WTC11 (cell line): ENCODE data around the gene ITGB3.

ENCODE experiments used
- ATF1 ChIP-seq: sonication (generic); formaldehyde crosslinking; IDR thresholded peaks from 2 replicates; pipeline ENCODE4 v1.8.1; 2023; ENCODE audit warnings: mild to moderate bottlenecking, moderate library complexity, missing genetic modification reagents
- CTCF ChIP-seq: fragments of 200-600 bp; IDR thresholded peaks from 2 replicates; pipeline ENCODE4 v1.8.0; 2022; ENCODE audit warnings: antibody characterized with exemption
- E2F4 ChIP-seq: sonication (generic); formaldehyde crosslinking; IDR thresholded peaks from 2 replicates; pipeline ENCODE4 v1.8.1; 2022; ENCODE audit warnings: low read depth, mild to moderate bottlenecking, moderate library complexity, missing genetic modification reagents, borderline replicate concordance
- FOXP4 ChIP-seq: sonication (generic); formaldehyde crosslinking; IDR thresholded peaks from 2 replicates; pipeline ENCODE4 v1.8.0; 2022; ENCODE audit warnings: mild to moderate bottlenecking, missing genetic modification reagents
- KAT7 ChIP-seq: sonication (generic); formaldehyde crosslinking; IDR thresholded peaks from 2 replicates; pipeline ENCODE4 v1.8.1; 2023; ENCODE audit warnings: missing genetic modification reagents, mild to moderate bottlenecking, borderline replicate concordance
- MAX ChIP-seq: sonication (generic); formaldehyde crosslinking; IDR thresholded peaks from 2 replicates; pipeline ENCODE4 v1.8.0; 2022; ENCODE audit warnings: mild to moderate bottlenecking, missing genetic modification reagents
- NR3C1 ChIP-seq: sonication (generic); formaldehyde crosslinking; conservative IDR thresholded peaks from 2 replicates; pipeline ENCODE4 v1.8.1; 2023; ENCODE audit warnings: low read depth, mild to moderate bottlenecking, missing genetic modification reagents
- SMAD3 ChIP-seq: sonication (generic); formaldehyde crosslinking; IDR thresholded peaks from 2 replicates; pipeline ENCODE4 v1.8.0; 2022; ENCODE audit warnings: missing genetic modification reagents, mild to moderate bottlenecking, borderline replicate concordance
- SP1 ChIP-seq: sonication (generic); formaldehyde crosslinking; conservative IDR thresholded peaks from 2 replicates; pipeline ENCODE4 v1.8.1; 2022; ENCODE audit warnings: missing genetic modification reagents
- TCF7 ChIP-seq: sonication (generic); formaldehyde crosslinking; IDR thresholded peaks from 2 replicates; pipeline ENCODE4 v1.8.0; 2022; ENCODE audit warnings: mild to moderate bottlenecking, low read depth, missing genetic modification reagents, moderate library complexity
- USF2 ChIP-seq: sonication (generic); formaldehyde crosslinking; IDR thresholded peaks from 2 replicates; pipeline ENCODE4 v1.8.1; 2023; ENCODE audit warnings: mild to moderate bottlenecking, missing genetic modification reagents, moderate library complexity

GRCh38 chr17:47279062-47279801, 25.6 kb downstream of the ITGB3 start:
- TF ChIP-seq TCF7 (CRISPR knock-in tag) = no peak
- TF ChIP-seq KAT7 (CRISPR knock-in tag) = no peak
- no peak for TF ChIP-seq CTCF
- no peak for TF ChIP-seq ATF1 (CRISPR knock-in tag)
- no peak for TF ChIP-seq USF2 (CRISPR knock-in tag)
- no peak for TF ChIP-seq MAX (CRISPR knock-in tag)
- TF ChIP-seq FOXP4 (CRISPR knock-in tag) = no peak
- TF ChIP-seq SMAD3 = no peak
- TF ChIP-seq NR3C1 = no peak
- no peak for TF ChIP-seq SP1 (CRISPR knock-in tag)
- TF ChIP-seq E2F4 (CRISPR knock-in tag) = no peak
